ENCODE measurements around the gene SNX27. TPM values are rescaled to one million over a fixed set of nuclear protein-coding genes. Genes with fewer than 3 reads are reported as not detected.
"Not testable (repeated sequence)": the region's sequence is repeated elsewhere in the genome, so short reads cannot be mapped to it uniquely, and the experiment has no call there.

Gene SNX27
- polyA plus RNA-seq, 1 donor, result 18.9 TPM

GRCh38 chr1:151720974-151721787 is 109.3 kb downstream of the SNX27 start, which contains the start of gene RIIAD1:
TSS of gene RIIAD1 (plus strand) at chr1:151721522. CDS start at chr1:151721537, 15 bp downstream.
- DNase-seq (ENCODE audit: low read depth), result no peak

GRCh38 chr1:151721788-151722510 is 110.1 kb downstream of the SNX27 start:
- DNase-seq (ENCODE audit: low read depth), result no peak

- DNase-seq (ENCODE audit: low read depth), result no peak
Observed at GRCh38 chr1:151723726-151724370, 112.0 kb downstream of the SNX27 start.

- DNase-seq (ENCODE audit: low read depth), result no peak
Observed at GRCh38 chr1:151728151-151729054, 116.6 kb downstream of the SNX27 start.

DNA sequence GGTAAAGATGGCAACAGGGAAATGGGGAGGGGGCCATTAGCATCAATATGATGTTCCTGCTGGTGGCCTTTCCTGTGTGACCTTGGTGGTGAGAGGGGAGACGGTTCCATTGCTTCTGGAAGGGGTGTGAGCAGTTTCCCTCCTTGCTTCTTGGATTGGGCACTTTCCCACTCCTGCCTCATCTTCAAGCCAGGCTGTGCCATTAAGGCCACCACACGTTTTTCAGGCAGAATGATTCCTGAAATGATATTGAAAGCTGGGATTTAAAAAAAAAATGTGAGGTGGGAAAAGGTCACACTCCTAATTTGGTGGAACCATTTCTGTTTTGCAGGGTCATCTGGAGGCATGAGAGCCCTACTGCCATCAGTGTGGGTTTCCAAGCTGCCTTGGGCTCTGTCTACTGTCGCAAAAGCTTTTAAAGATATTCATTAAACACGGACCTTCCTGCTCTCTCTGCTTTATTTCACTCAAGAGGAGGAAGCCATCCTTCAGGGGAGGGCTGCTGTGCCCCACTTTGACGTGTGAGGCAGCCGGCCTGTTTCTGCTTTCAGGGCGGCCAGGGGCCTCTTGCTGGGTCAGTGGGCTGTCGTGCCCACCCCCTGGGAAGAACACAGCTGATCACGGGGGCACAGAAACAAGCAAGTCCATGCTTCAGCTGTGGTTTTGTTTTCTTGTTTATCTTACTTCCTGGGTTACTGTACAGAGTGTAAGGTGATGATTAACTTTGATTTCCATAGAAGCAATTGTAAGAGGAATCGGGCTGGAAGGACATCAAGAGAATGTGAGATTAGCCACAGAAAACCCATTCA is 117.5 kb downstream of the SNX27 start:
- no peak for DNase-seq (ENCODE audit: low read depth)

- DNase-seq (ENCODE audit: low read depth), result no peak
Observed at GRCh38 chr1:151729966-151730291, 118.1 kb downstream of the SNX27 start.

GRCh38 chr1:151733126-151733525 is 121.3 kb downstream of the SNX27 start:
- DNase-seq (ENCODE audit: low read depth), result no peak

- DNase-seq (ENCODE audit: low read depth), result not testable (repeated sequence)
Observed at GRCh38 chr1:151733995-151734394, 122.1 kb downstream of the SNX27 start.

GRCh38 chr1:151737026-151737425 is 125.2 kb downstream of the SNX27 start:
- DNase-seq (ENCODE audit: low read depth), result no peak

DNA sequence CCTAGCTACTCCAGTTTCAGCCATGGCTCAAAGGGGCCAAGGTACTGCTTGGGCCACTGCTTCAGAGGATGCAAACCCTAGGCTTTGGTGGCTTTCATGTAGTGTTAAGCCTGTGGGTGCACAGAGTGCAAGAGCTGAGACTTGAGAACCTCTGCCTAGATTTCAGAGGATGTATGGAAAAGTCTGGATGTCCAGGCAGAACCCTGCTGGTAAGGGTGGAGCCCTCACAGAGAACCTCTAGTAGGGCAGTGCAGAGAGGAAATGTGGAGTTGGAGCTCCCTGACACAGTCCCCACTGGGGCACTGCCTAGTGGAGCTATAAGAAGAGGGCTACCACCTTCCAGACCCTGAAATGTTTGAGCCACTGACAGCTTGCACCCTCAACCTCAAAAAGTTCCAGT is 125.6 kb downstream of the SNX27 start:
- DNase-seq (ENCODE audit: low read depth), result no peak

GRCh38 chr1:151739590-151740355 is 127.9 kb downstream of the SNX27 start:
- no peak for DNase-seq (ENCODE audit: low read depth)

DNA sequence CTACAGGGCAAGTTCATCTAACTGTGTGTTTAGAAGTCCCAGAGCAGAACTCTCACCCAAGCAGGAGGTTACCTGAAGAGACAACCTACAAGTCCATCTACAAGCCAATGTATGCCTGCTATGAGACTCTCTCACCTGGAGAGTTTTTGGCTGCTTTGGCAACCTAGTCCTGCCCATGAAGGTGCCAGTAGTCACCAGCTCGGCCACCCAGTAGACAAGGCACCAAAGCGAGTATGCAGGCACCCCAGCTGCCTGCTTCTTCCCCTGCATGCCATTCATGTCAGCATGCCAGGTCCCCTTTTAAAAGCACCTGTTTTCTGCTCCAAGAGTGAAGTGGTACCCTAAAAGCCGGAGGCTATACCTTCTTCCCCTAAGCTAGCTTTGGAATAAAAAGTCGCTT is 129.7 kb downstream of the SNX27 start:
- DNase-seq (ENCODE audit: low read depth), result no peak

Other genes with a start within 250 kb of the SNX27 start
- 30.4 TPM for gene SELENBP1, start 239.3 kb upstream of the SNX27 start, polyA plus RNA-seq (ENCODE audit: insufficient read length)
- gene PSMB4, start 212.5 kb upstream of the SNX27 start, polyA plus RNA-seq (ENCODE audit: insufficient read length), result 156 TPM
- 62.7 TPM for gene POGZ, start 152.6 kb upstream of the SNX27 start, polyA plus RNA-seq (ENCODE audit: insufficient read length)
- gene CGN, start 100.7 kb upstream of the SNX27 start, polyA plus RNA-seq (ENCODE audit: insufficient read length), result 0.52 TPM
- gene TUFT1, start 71.7 kb upstream of the SNX27 start, polyA plus RNA-seq (ENCODE audit: insufficient read length), result 9.5 TPM
- 1.2 TPM for gene CELF3, start 104.8 kb downstream of the SNX27 start, polyA plus RNA-seq (ENCODE audit: insufficient read length)
- gene RIIAD1, start 109.5 kb downstream of the SNX27 start, polyA plus RNA-seq (ENCODE audit: insufficient read length), result 0.63 TPM
- 69.5 TPM for gene MRPL9, start 151.4 kb downstream of the SNX27 start, polyA plus RNA-seq (ENCODE audit: insufficient read length)
- 4.0 TPM for gene TDRKH, start 178.4 kb downstream of the SNX27 start, polyA plus RNA-seq (ENCODE audit: insufficient read length)
- 0.47 TPM for gene LINGO4, start 193.4 kb downstream of the SNX27 start, polyA plus RNA-seq (ENCODE audit: insufficient read length)
- 10.8 TPM for gene RORC, start 219.8 kb downstream of the SNX27 start, polyA plus RNA-seq (ENCODE audit: insufficient read length)
- gene C2CD4D, start 227.8 kb downstream of the SNX27 start, polyA plus RNA-seq (ENCODE audit: insufficient read length), result 0.23 TPM
- 0.56 TPM for gene THEM5, start 241.7 kb downstream of the SNX27 start, polyA plus RNA-seq (ENCODE audit: insufficient read length)